ENCODE data around the gene SOCS1. TPM values are rescaled to one million over a fixed set of nuclear protein-coding genes. Genes with fewer than 3 reads are reported as not detected.

The SOCS1 gene
- total and polyA plus RNA-seq, 5 experiments from 2014 or later: 13.5 to 24.0 (median 15.8) TPM

DNA sequence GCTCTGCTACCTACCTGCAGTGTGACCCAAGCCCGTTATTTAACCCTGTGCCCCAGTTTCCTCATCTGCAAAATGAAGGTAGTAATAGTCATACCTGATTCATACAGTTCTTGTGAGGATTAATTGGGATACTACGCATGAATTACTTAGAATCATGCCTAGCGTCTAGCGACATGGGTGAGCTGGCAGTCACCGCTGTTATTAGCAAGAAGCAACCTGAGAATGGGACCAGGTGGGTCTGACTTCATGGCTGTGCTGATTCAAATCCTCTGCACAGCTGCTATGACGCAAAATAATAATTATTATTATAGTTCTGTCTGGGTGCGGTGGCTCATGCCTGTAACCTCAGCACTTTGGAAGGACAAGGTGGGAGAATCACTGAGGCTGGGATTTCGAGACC, 7.9 kb downstream of the SOCS1 start:
- POLR2A ChIA-PET: interaction anchor here (0.9 kb wide), 1 partner anchor 12 kb away, joined by 3 read pairs; no protein-coding TSS in a partner anchor
- ATAC-seq (no peak), DNase-seq (no peak)
- no peaks in the 10 kb centered on the region for H3K27me3 Mint-ChIP-seq
- H3K36me3 Mint-ChIP-seq: peaks cover 0 to 10% (median 0%) of the 10 kb centered on the region in 3 donors
- H3K27ac Mint-ChIP-seq: no peak overlapping the region
- no peak overlapping the region for H3K4me3 Mint-ChIP-seq
- H3K9me3 Mint-ChIP-seq: no peaks in the 10 kb centered on the region
- peaks cover 20 to 31% (median 27%) of the 10 kb centered on the region in 4 donors for H3K4me1 Mint-ChIP-seq

- POLR2A ChIA-PET: interaction anchor here (0.8 to 1.3 kb wide), 2 partner anchors 9 to 108 kb away, joined by 3 to 5 read pairs; no protein-coding TSS in a partner anchor
- DNase-seq: no peak
- Mint-ChIP-seq H3K4me3 (no peak overlapping the region), H3K4me1 (peaks cover 8 to 12% (median 11%) of the 10 kb centered on the region in 4 donors), H3K36me3 (no peaks in the 10 kb centered on the region), H3K27ac (no peak overlapping the region), H3K9me3 (no peaks in the 10 kb centered on the region), H3K27me3 (no peaks in the 10 kb centered on the region)
- no peak for ATAC-seq
These were observed 10.0 kb downstream of the SOCS1 start for GRCh38 chr16:11245988-11246387.

- Mint-ChIP-seq H3K27ac (peak overlapping the region in 3 of 10 donors; percentile 33 to 68 (median 67)), H3K36me3 (no peaks in the 10 kb centered on the region), H3K4me3 (no peak overlapping the region), H3K9me3 (no peaks in the 10 kb centered on the region), H3K4me1 (peaks cover 2 to 12% (median 8%) of the 10 kb centered on the region in 4 donors), H3K27me3 (no peaks in the 10 kb centered on the region)
- POLR2A ChIA-PET: interaction anchor here (0.8 kb wide), 1 partner anchor 107 kb away, joined by 3 read pairs; no protein-coding TSS in a partner anchor
- ATAC-seq (no peak), DNase-seq (no peak)
These were observed 10.7 kb downstream of the SOCS1 start for GRCh38 chr16:11245222-11245737.

DNA sequence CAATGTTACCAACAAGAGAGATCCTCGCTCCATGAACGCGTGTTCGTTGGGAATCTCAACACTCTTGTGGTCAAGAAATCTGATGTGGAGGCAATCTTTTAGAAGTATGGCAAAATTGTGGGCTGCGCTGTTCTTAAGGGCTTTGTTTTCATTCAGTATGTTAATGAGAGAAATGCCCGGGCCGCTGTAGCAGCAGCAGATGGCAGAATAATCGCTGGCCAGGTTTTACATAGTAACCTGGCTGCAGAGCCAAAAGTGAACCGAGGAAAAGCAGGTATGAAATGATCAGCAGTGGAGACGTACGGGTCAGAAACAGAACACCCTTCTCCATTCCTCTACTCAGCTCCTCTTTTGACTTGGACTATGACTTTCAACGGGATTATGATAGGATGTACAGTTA, 13.3 kb downstream of the SOCS1 start:
- H3K27ac Mint-ChIP-seq: no peak overlapping the region
- H3K4me1 Mint-ChIP-seq: peaks cover 0 to 19% (median 7%) of the 10 kb centered on the region in 4 donors
- ATAC-seq (no peak), DNase-seq (no peak)
- H3K27me3 Mint-ChIP-seq: no peaks in the 10 kb centered on the region
- H3K4me3 Mint-ChIP-seq: no peak overlapping the region
- POLR2A ChIA-PET: interaction anchor here (4.7 kb wide), 1 partner anchor 13 kb away, joined by 19 read pairs; the partner anchor contains the start of gene SOCS1
- H3K9me3 Mint-ChIP-seq: no peaks in the 10 kb centered on the region
- H3K36me3 Mint-ChIP-seq: no peaks in the 10 kb centered on the region

GRCh38 chr16:11241480-11242204, 14.4 kb downstream of the SOCS1 start:
- peaks cover 0 to 26% (median 7%) of the 10 kb centered on the region in 4 donors for H3K4me1 Mint-ChIP-seq
- ATAC-seq (no peak), DNase-seq (no peak)
- no peaks in the 10 kb centered on the region for H3K9me3 Mint-ChIP-seq
- POLR2A ChIA-PET: interaction anchor here (4.7 kb wide), 1 partner anchor 14 kb away, joined by 19 read pairs; the partner anchor contains the start of gene SOCS1
- no peak overlapping the region for H3K4me3 Mint-ChIP-seq
- H3K27ac Mint-ChIP-seq: no peak overlapping the region
- H3K27me3 Mint-ChIP-seq: no peaks in the 10 kb centered on the region
- no peaks in the 10 kb centered on the region for H3K36me3 Mint-ChIP-seq

DNA sequence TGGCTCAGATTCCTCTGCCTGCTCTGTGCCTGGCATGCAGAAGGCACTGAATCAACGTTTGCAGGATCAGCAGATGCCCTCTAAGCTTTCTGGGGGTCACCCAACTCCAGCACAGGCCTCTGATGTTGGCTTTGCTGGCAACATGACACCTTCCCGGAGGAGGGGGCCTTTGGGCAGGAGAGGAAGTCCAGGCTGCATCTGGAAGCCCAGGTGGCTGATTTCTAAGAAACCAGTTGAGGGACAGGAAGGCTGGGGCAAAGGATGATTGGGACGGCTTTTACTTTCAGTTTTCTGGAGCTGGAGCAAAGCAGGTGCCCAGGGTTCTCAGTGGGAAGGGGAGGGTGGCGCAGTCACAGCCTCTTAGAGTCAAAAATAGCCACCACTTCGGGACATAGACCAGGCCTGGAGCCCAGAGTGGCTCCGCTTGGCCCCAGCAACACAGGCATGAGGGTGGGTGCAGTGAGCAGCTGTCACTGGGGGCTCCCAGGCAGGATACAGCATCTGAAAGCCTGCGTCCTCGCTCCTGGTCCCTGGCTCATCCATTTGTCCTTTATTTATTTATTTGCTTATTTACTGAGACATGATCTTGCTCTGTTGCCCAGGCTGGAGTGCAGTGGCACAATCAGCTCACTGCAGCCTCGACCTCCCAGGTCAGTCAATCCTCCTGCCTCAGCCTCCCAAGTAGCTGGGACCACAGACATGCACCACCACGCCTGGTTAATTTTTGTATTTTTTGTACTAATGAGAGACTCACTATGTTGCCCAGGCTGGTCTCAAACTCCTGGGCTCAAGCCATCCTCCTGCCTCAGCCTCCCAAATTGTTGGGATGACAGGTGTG, 15.1 kb downstream of the SOCS1 start:
- ATAC-seq (peak; percentile 25 to 48), DNase-seq (no peak)
- peaks cover 0 to 26% (median 7%) of the 10 kb centered on the region in 4 donors for H3K4me1 Mint-ChIP-seq
- no peaks in the 10 kb centered on the region for H3K36me3 Mint-ChIP-seq
- no peaks in the 10 kb centered on the region for H3K9me3 Mint-ChIP-seq
- no peaks in the 10 kb centered on the region for H3K27me3 Mint-ChIP-seq
- peak overlapping the region in 7 of 10 donors; percentile 20 to 77 (median 63) for H3K4me3 Mint-ChIP-seq
- peak overlapping the region in 5 of 10 donors; percentile 41 to 81 (median 56) for H3K27ac Mint-ChIP-seq
- POLR2A ChIA-PET: interaction anchor here (0.6 to 4.7 kb wide), 3 partner anchors 14 to 16 kb away, joined by 3 to 19 read pairs (median 3); partner anchors contain the start of gene SOCS1

GRCh38 chr16:11239644-11240632, 16.1 kb downstream of the SOCS1 start:
- POLR2A ChIA-PET: interaction anchor here (0.6 to 4.7 kb wide), 3 partner anchors 15 to 17 kb away, joined by 3 to 19 read pairs (median 3); partner anchors contain the start of gene SOCS1
- DNase-seq (no peak), ATAC-seq (no peak)
- Mint-ChIP-seq H3K9me3 (no peaks in the 10 kb centered on the region), H3K36me3 (no peaks in the 10 kb centered on the region), H3K4me1 (peaks cover 7 to 34% (median 9%) of the 10 kb centered on the region in 4 donors), H3K27ac (peak overlapping the region in 6 of 10 donors; percentile 21 to 79 (median 48)), H3K4me3 (peak overlapping the region in 4 of 10 donors; percentile 20 to 70 (median 52)), H3K27me3 (no peaks in the 10 kb centered on the region)

- POLR2A ChIA-PET: interaction anchor here (0.6 to 2.3 kb wide), 3 partner anchors 12 to 17 kb away, joined by 4 to 7 read pairs (median 6); partner anchors contain the start of gene SOCS1
- no peak for DNase-seq
- Mint-ChIP-seq H3K36me3 (no peaks in the 10 kb centered on the region), H3K4me1 (peaks cover 16 to 46% (median 21%) of the 10 kb centered on the region in 4 donors), H3K27ac (peak overlapping the region in 4 of 10 donors; percentile 25 to 53 (median 34)), H3K4me3 (no peak overlapping the region), H3K27me3 (no peaks in the 10 kb centered on the region), H3K9me3 (no peaks in the 10 kb centered on the region)
- ATAC-seq: no peak
These were observed 17.5 kb downstream of the SOCS1 start for GRCh38 chr16:11238272-11239202.

DNA sequence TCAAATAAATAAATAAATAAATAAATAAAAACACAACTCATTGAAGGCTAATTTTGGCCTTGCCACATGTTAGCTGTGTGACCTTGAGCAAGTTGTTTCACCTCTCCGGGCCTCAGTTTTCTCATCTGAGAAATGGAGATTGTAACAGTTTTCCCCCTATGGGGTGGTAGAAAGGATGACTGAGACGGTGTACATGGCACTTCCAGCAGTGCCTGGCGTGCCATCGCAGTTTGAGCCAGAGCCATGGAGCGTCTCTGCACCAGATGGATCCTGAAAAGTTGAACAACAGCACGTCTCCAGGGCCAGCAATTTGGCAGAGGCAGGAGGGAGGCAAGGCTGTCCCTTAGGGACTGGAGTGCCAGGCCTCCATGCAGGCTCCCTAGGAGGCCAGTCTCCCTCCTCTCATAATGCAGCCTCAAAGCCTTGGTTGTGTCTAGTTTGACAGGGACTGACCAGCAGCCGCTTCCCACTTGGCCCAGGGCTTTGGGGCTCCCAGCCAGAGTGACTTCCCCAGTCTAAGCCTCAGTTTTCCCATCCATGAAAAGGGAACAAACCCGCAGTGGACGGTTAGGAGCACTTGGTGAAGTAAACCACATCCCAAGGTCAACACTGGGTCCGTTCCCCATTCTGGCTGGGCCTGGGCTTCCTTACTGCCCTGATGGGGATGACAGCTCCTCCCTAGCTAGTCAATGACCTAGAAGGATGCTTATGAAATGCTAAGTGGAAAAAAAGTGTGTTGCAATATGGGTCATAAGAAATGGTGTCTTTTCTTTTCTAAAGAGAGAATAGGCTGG, 19.3 kb downstream of the SOCS1 start:
- peak overlapping the region in 7 of 10 donors; percentile 2 to 65 (median 41) for H3K27ac Mint-ChIP-seq
- DNase-seq (no peak), ATAC-seq (no peak)
- H3K9me3 Mint-ChIP-seq: no peaks in the 10 kb centered on the region
- H3K27me3 Mint-ChIP-seq: no peaks in the 10 kb centered on the region
- H3K4me1 Mint-ChIP-seq: peaks cover 21 to 64% (median 38%) of the 10 kb centered on the region in 4 donors
- H3K36me3 Mint-ChIP-seq: no peaks in the 10 kb centered on the region
- H3K4me3 Mint-ChIP-seq: no peak overlapping the region
- POLR2A ChIA-PET: interaction anchor here (1.1 to 2.3 kb wide), 4 partner anchors 11 to 19 kb away, joined by 3 to 7 read pairs (median 5); partner anchors contain the start of gene SOCS1

DNA sequence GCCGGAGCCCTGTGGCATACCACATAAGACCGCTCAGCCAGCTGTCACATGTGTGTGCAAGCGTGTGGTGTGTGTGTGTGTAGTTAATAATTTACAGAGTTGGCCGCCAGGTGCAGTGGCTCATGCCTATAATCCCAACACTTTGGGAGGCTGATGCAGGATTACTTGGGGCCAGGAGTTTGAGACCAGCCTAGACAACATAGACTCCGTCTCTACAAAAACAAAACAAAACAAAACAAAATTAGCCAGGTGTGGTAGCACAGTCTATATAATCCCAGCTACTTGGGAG, 20.4 kb downstream of the SOCS1 start:
- no peaks in the 10 kb centered on the region for H3K27me3 Mint-ChIP-seq
- no peaks in the 10 kb centered on the region for H3K36me3 Mint-ChIP-seq
- POLR2A ChIA-PET: interaction anchor here (1.1 to 1.3 kb wide), 2 partner anchors 10 to 13 kb away, joined by 3 to 4 read pairs; no protein-coding TSS in a partner anchor
- peaks cover 23 to 70% (median 47%) of the 10 kb centered on the region in 4 donors for H3K4me1 Mint-ChIP-seq
- no peaks in the 10 kb centered on the region for H3K9me3 Mint-ChIP-seq
- H3K4me3 Mint-ChIP-seq: no peak overlapping the region
- peak overlapping the region in 8 of 10 donors; percentile 35 to 96 (median 70) for H3K27ac Mint-ChIP-seq
- ATAC-seq: no peak
- no peak for DNase-seq

Measured in naive thymus-derived CD8-positive, alpha-beta T cell (primary cell).